H1 (cell line): ENCODE results near the gene CORO7. TPM values are rescaled to one million over a fixed set of nuclear protein-coding genes. Genes with fewer than 3 reads are reported as not detected.

Experiments used
- CTCF ChIA-PET: fragments of 300-600 bp; sonication (Branson Sonifier 250); formaldehyde crosslinking; loops from one replicate; lab custom pipeline; 2021; ENCODE audit not compliant: partially characterized antibody; lab: Charles Lee
- POLR2A ChIA-PET: fragments of 300-600 bp; sonication (Branson Sonifier 250); formaldehyde crosslinking; loops from one replicate; lab custom pipeline; 2021; ENCODE audit warnings: inconsistent platforms; ENCODE audit not compliant: partially characterized antibody; lab: Charles Lee
- DNase-seq, 2 experiments: peaks; one replicate each; pipeline versions ENCODE4 v3.0.0 to v3.0.0-alpha.2; 2010 to 2022; ENCODE audit warnings: low spot score in 2 of 2, low read depth in 1 of 2, mixed read lengths in 1 of 2
- FAIRE-seq: peaks from 2 replicates; lab custom pipeline; 2011; peaks lifted over from hg19 to GRCh38; lab: Jason Lieb, UNC
- H2AFZ ChIP-seq: 2 replicates; pipeline ENCODE4 v1.8.1; 2012; ENCODE audit warnings: low read length, inconsistent platforms
- H2AK5ac ChIP-seq: 2 replicates; pipeline ENCODE4 v1.6.1; 2013; ENCODE audit warnings: low read depth, low read length
- H2BK120ac ChIP-seq: replicated peaks from 2 replicates; pipeline ENCODE3; 2013; ENCODE audit warnings: low read depth, low read length, inconsistent platforms
- H2BK12ac ChIP-seq: 2 replicates; pipeline ENCODE4 v1.6.1; 2013; ENCODE audit warnings: low read depth, low read length
- H2BK15ac ChIP-seq: 2 replicates; pipeline ENCODE4 v1.6.1; 2013; ENCODE audit warnings: low read length
- H2BK20ac ChIP-seq: 2 replicates; pipeline ENCODE4 v1.6.1; 2013; ENCODE audit warnings: low read length
- H2BK5ac ChIP-seq: 2 replicates; pipeline ENCODE4 v1.6.1; 2013; ENCODE audit warnings: low read depth, low read length
- H3K14ac ChIP-seq: 2 replicates; pipeline ENCODE4 v1.6.1; 2013; ENCODE audit warnings: inconsistent platforms; ENCODE audit not compliant: insufficient read length
- H3K18ac ChIP-seq: 2 replicates; pipeline ENCODE4 v1.6.1; 2013; ENCODE audit warnings: low read length; ENCODE audit errors: extremely low read depth
- H3K23ac ChIP-seq: 2 replicates; pipeline ENCODE4 v1.6.1; 2013; ENCODE audit warnings: inconsistent platforms; ENCODE audit not compliant: insufficient read length
- H3K23me2 ChIP-seq: 2 replicates; pipeline ENCODE4 v1.6.1; 2013; ENCODE audit warnings: low read depth, low read length
- H3K27ac ChIP-seq: 2 replicates; pipeline ENCODE4 v1.6.1; 2011; ENCODE audit warnings: low read depth, low read length, inconsistent platforms
- H3K27me3 ChIP-seq, 4 experiments: replicated peaks in 1 of 4; 1 replicate in 1 of 4; 2 replicates in 3 of 4; pipeline versions ENCODE4 v1.6.1 to v1.8.1; 2011 to 2013; ENCODE audit warnings: low read length in 3 of 4, mild to moderate bottlenecking in 3 of 4, inconsistent platforms in 2 of 4, mixed read lengths in 2 of 4, moderate library complexity in 1 of 4; ENCODE audit not compliant: control insufficient read depth in 3 of 4, insufficient read depth in 3 of 4; ENCODE audit errors: extremely low read depth in 1 of 4
- H3K36me3 ChIP-seq, 4 experiments: 2 replicates each; pipeline versions ENCODE4 v1.6.1 to v1.8.1; 2011 to 2013; ENCODE audit warnings: mild to moderate bottlenecking in 4 of 4, low read length in 3 of 4, moderate library complexity in 2 of 4, control low read depth in 1 of 4, inconsistent platforms in 1 of 4; ENCODE audit not compliant: insufficient read depth in 4 of 4, control insufficient read depth in 2 of 4
- H3K4ac ChIP-seq: replicated peaks from 2 replicates; pipeline ENCODE3; 2013; ENCODE audit warnings: low read length, low read depth, mixed read lengths, inconsistent platforms; ENCODE audit not compliant: insufficient read length
- H3K4me1 ChIP-seq, 4 experiments: replicated peaks in 1 of 4; 1 replicate in 1 of 4; 2 replicates in 3 of 4; pipeline versions ENCODE4 v1.6.1 to v1.8.1; 2011 to 2013; ENCODE audit warnings: low read length in 3 of 4, inconsistent platforms in 2 of 4, mixed read lengths in 1 of 4; ENCODE audit not compliant: insufficient read depth in 4 of 4, control insufficient read depth in 3 of 4
- H3K4me2 ChIP-seq, 2 experiments: 2 replicates each; pipeline versions ENCODE4 v1.6.1 to v1.8.1; 2011 to 2013; ENCODE audit warnings: low read depth in 2 of 2, low read length in 2 of 2, control low read depth in 1 of 2, inconsistent platforms in 1 of 2, mild to moderate bottlenecking in 1 of 2; ENCODE audit not compliant: insufficient read depth in 1 of 2
- H3K4me3 ChIP-seq, 4 experiments: fragments of 200-600, 300-600 bp in 1 of 4; sonication (generic), shearing (Covaris generic), sonication (Bioruptor Twin) in 1 of 4; 2 replicates each; pipeline versions ENCODE4 v1.5.1 to v1.8.1; 2011 to 2016; ENCODE audit warnings: low read length in 4 of 4, low read depth in 3 of 4, control low read depth in 2 of 4, inconsistent platforms in 2 of 4, mild to moderate bottlenecking in 2 of 4, mixed read lengths in 1 of 4, moderate library complexity in 1 of 4; ENCODE audit not compliant: insufficient read depth in 2 of 4; ENCODE audit errors: extremely low read depth in 1 of 4
- H3K56ac ChIP-seq: replicated peaks from 2 replicates; pipeline ENCODE3; 2013; ENCODE audit warnings: low read depth, mild to moderate bottlenecking, mixed read lengths, low read length, inconsistent platforms; ENCODE audit not compliant: insufficient read length
- H3K79me1 ChIP-seq: 2 replicates; pipeline ENCODE4 v1.6.1; 2013; ENCODE audit warnings: low read depth, low read length, control low read depth
- H3K79me2 ChIP-seq, 2 experiments: 2 replicates each; pipeline versions ENCODE4 v1.6.1 to v1.8.1; 2012 to 2013; ENCODE audit warnings: low read length in 2 of 2, mild to moderate bottlenecking in 2 of 2, inconsistent platforms in 1 of 2; ENCODE audit not compliant: insufficient read depth in 2 of 2, control insufficient read depth in 1 of 2
- H3K9ac ChIP-seq, 4 experiments: replicated peaks in 1 of 4; 1 replicate in 1 of 4; 2 replicates in 3 of 4; pipeline versions ENCODE4 v1.6.1 to v1.8.1; 2011 to 2013; ENCODE audit warnings: low read depth in 3 of 4, low read length in 3 of 4, control low read depth in 2 of 4, mild to moderate bottlenecking in 2 of 4, moderate library complexity in 2 of 4, inconsistent platforms in 1 of 4; ENCODE audit errors: extremely low read depth in 1 of 4
- H3K9me3 ChIP-seq, 2 experiments: 2 replicates each; pipeline versions ENCODE4 v1.6.1 to v1.8.1; 2012 to 2013; ENCODE audit warnings: mild to moderate bottlenecking in 2 of 2, moderate library complexity in 2 of 2, control low read depth in 1 of 2, inconsistent platforms in 1 of 2, low read depth in 1 of 2, low read length in 1 of 2, mixed read lengths in 1 of 2; ENCODE audit not compliant: insufficient read depth in 2 of 2
- H4K20me1 ChIP-seq, 2 experiments: replicated peaks in 1 of 2; 2 replicates each; pipeline versions ENCODE3 to v1.8.1; 2011 to 2013; ENCODE audit warnings: inconsistent platforms in 2 of 2, low read length in 2 of 2, mild to moderate bottlenecking in 1 of 2; ENCODE audit not compliant: insufficient read depth in 2 of 2, control insufficient read depth in 1 of 2
- H4K5ac ChIP-seq: 2 replicates; pipeline ENCODE4 v1.6.1; 2013; ENCODE audit warnings: low read length, low read depth, mixed read lengths, inconsistent platforms; ENCODE audit not compliant: insufficient read length
- H4K8ac ChIP-seq: 2 replicates; pipeline ENCODE4 v1.8.0; 2013; ENCODE audit warnings: mild to moderate bottlenecking, moderate library complexity, low read length, inconsistent platforms; ENCODE audit not compliant: insufficient read depth; ENCODE audit errors: extremely low read depth
- H4K91ac ChIP-seq: replicated peaks from 2 replicates; pipeline ENCODE3; 2013; ENCODE audit warnings: low read length, mixed read lengths, inconsistent platforms; ENCODE audit not compliant: insufficient read length
- HDAC6 ChIP-seq: IDR thresholded peaks from one replicate; pipeline ENCODE4 v1.7.1; 2012; ENCODE audit warnings: low read depth, mild to moderate bottlenecking, inconsistent platforms, low read length, moderate library complexity
- PHF8 ChIP-seq: fragments of 200-600 bp; sonication (generic); conservative IDR thresholded peaks from 2 replicates; pipeline ENCODE4 v1.7.1; 2012; ENCODE audit warnings: low read depth, mild to moderate bottlenecking, inconsistent platforms, low read length, moderate library complexity
- RAD21 ChIP-seq, 2 experiments: IDR thresholded peaks in 1 of 2; conservative IDR thresholded peaks in 1 of 2; 2 replicates each; pipeline ENCODE4 v1.6.1; 2011; ENCODE audit warnings: low read depth in 2 of 2, low read length in 2 of 2, improper control_type of control experiment in 1 of 2, inconsistent platforms in 1 of 2, mild to moderate bottlenecking in 1 of 2, moderate library complexity in 1 of 2
- SIRT6 ChIP-seq: IDR thresholded peaks from one replicate; pipeline ENCODE4 v1.7.1; 2012; ENCODE audit warnings: low read length, inconsistent platforms
- TAF7 ChIP-seq: optimal IDR thresholded peaks from 2 replicates; pipeline ENCODE3; 2011; ENCODE audit warnings: low read depth, mild to moderate bottlenecking, inconsistent platforms, low read length, moderate library complexity, borderline replicate concordance
- WGBS, 2 experiments: shearing (Covaris generic) in 1 of 2; methylation state at CpG; one replicate each; pipeline versions ENCODE4 v1.1.6 to v1.1.7; 2013 to 2015; ENCODE audit warnings: low lambda C conversion rate in 2 of 2, mixed read lengths in 2 of 2, inconsistent platforms in 1 of 2, low coverage in 1 of 2, missing lambda C conversion rate in 1 of 2; ENCODE audit not compliant: insufficient replicate concordance in 2 of 2, insufficient coverage in 1 of 2, insufficient read length in 1 of 2; ENCODE audit errors: extremely low coverage in 1 of 2, missing lambda C conversion rate in 1 of 2; 5-methylcytosine and 5-hydroxymethylcytosine counted together
- polyA plus RNA-seq, 7 experiments: library from polyadenylated mRNA; depleted of rRNA in 3 of 7; stranded (reverse) in 5 of 7; unstranded in 2 of 7; fragments of >200 nt in 5 of 7; fragments of 200-250 nt in 2 of 7; gene quantifications; 1 replicate in 5 of 7; 2 replicates in 1 of 7; 4 replicates in 1 of 7; pipeline versions ENCODE4 v1.2.1 to v1.2.3, GENCODE V29; 2011 to 2013; ENCODE audit warnings: missing spikeins in 2 of 7, mixed read lengths in 2 of 7
- total RNA-seq: library from RNA; stranded (reverse); fragmentation: NEBNext Ultra II Directional; extraction: Animal tissue kit (Norgen Biotek cat#: 25700); gene quantifications from 2 replicates; pipeline ENCODE4 v1.2.1, GENCODE V29; 2021

The CORO7 gene
- total and polyA plus RNA-seq, 2 of the 8 experiments (the other 6 are each of a cell fraction or from before 2014, with no cell fraction given): 25.2 to 29.8 TPM

DNA sequence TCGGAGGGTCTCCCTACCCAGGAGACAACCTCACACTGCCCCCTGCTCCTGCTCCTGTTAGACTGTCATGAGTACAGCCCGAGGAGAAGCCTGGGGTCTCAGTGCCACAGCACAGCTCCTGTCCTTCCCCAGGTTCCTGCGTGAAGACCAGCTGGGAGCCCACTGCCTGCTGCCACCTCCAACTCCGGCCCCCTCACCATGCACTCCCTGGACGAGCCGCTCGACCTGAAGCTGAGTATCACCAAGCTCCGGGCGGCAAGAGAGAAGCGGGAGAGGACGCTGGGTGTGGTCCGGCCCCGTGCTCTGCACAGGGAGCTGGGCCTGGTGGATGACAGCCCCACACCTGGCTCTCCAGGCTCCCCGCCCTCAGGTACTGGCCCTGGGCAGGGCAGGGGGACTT, 84.3 kb downstream of the CORO7 start:
- Histone ChIP-seq H3K79me1 (peaks cover 7% of the 10 kb centered on the region), H3K9ac (no peak overlapping the region; a peak in 1 of 7 replicates), H3K4me1 (peaks cover 5 to 12% (median 9%) of the 10 kb centered on the region in 4 experiments), H3K27me3 (no peaks in the 10 kb centered on the region), H2BK20ac (no peak overlapping the region), H2BK12ac (no peak overlapping the region), H3K4me3 (no peak overlapping the region), H3K56ac (no peak overlapping the region), H4K20me1 (peaks cover 3 to 19% of the 10 kb centered on the region in 2 experiments), H3K23ac (no peak overlapping the region), H3K79me2 (peaks cover 0 to 9% of the 10 kb centered on the region in 2 experiments; a peak in 2 of 4 replicates), H3K27ac (no peak overlapping the region), H2AK5ac (no peak overlapping the region), H4K8ac (no peak overlapping the region), H3K36me3 (peaks cover 0 to 6% (median 0%) of the 10 kb centered on the region in 4 experiments; a peak in 3 of 8 replicates), H3K4me2 (no peak overlapping the region), H4K91ac (no peak overlapping the region), H2BK5ac (no peak overlapping the region), H2BK15ac (no peak overlapping the region), H2BK120ac (no peak overlapping the region), H3K4ac (no peak overlapping the region), H3K9me3 (no peaks in the 10 kb centered on the region), H3K14ac (no peak overlapping the region), H3K18ac (no peak overlapping the region), H2AFZ (no peak overlapping the region), H3K23me2 (peaks cover 3% of the 10 kb centered on the region; the same call in 1 of the 2 replicates), H4K5ac (no peak overlapping the region)
- no peak for TF ChIP-seq TAF7
- no peak for TF ChIP-seq HDAC6
- no peak for TF ChIP-seq RAD21 (IDR thresholded peaks at IDR 0.05 in 1 of 2, conservative IDR thresholded peaks at IDR 0.05 in 1 of 2; ENCODE audit: low read depth in 2 of 2, low read length in 2 of 2)
- no peak for TF ChIP-seq SIRT6
- TF ChIP-seq PHF8: no peak
- CTCF ChIA-PET: interaction anchor here (0.7 to 17.1 kb wide), 23 partner anchors 9 to 132 kb away, joined by 3 to 211 read pairs (median 6); partner anchors contain the start of gene CORO7
- POLR2A ChIA-PET: interaction anchor here (0.6 to 16.2 kb wide), 9 partner anchors 9 to 157 kb away, joined by 3 to 154 read pairs (median 5); partner anchors contain the start of genes PAM16 and TFAP4
- FAIRE-seq (no peak), DNase-seq (no peak)
- 98% methylated on average over 14 of the region's 14 CpGs; no CpG with 5 or more reads in 1 of the 2 experiments for WGBS, 2 experiments
